HS-27A (cell line): ENCODE measurements around the gene ANO7.
A peak's percentile ranks its signal among the peaks of the same experiment; 100 is the strongest.

Experiments used
- DNase-seq: peaks from one replicate; pipeline ENCODE4 v3.0.0-alpha.2; 2012; ENCODE audit warnings: low read depth, missing footprints

ANO7 gene

GRCh38 chr2:241188361-241189092 is at the start of gene ANO7:
TSS of gene ANO7 (plus strand) at chr2:241188677. CDS start at chr2:241190064, 1,387 bp downstream.
- DNase-seq = no peak

GRCh38 chr2:241139531-241140444 is 48.7 kb upstream of the ANO7 start:
- DNase-seq = no peak

- no peak for DNase-seq
These were observed 48.0 kb upstream of the ANO7 start for GRCh38 chr2:241140445-241140840.

- DNase-seq = no peak
These were observed 47.2 kb upstream of the ANO7 start for GRCh38 chr2:241141214-241141770.

- no peak for DNase-seq
These were observed 46.4 kb upstream of the ANO7 start for GRCh38 chr2:241142063-241142462.

GRCh38 chr2:241142593-241142992 is 45.9 kb upstream of the ANO7 start:
- no peak for DNase-seq

- no peak for DNase-seq
These were observed 42.2 kb upstream of the ANO7 start for GRCh38 chr2:241146286-241146685.

- no peak for DNase-seq
These were observed 41.1 kb upstream of the ANO7 start for GRCh38 chr2:241147336-241147735.

- DNase-seq = no peak
These were observed 40.2 kb upstream of the ANO7 start for GRCh38 chr2:241148239-241148638.

- DNase-seq = no peak
These were observed 39.4 kb upstream of the ANO7 start, which contains the start of gene PASK for GRCh38 chr2:241148891-241149674. TSS of gene PASK (minus strand) at chr2:241149472. CDS start at chr2:241143032, 6,440 bp downstream.

GRCh38 chr2:241149675-241149924 is 38.9 kb upstream of the ANO7 start:
- DNase-seq = no peak

GRCh38 chr2:241149925-241150659 is 38.4 kb upstream of the ANO7 start, which contains the start of gene PPP1R7:
TSS of gene PPP1R7 (plus strand) at chr2:241150467. CDS start at chr2:241150496, 29 bp downstream.
- peak; percentile 26 for DNase-seq

- no peak for DNase-seq
These were observed 37.6 kb upstream of the ANO7 start for GRCh38 chr2:241150660-241151530.

GRCh38 chr2:241151934-241152660 is 36.4 kb upstream of the ANO7 start:
- no peak for DNase-seq

- DNase-seq = no peak
These were observed 34.9 kb upstream of the ANO7 start for GRCh38 chr2:241153616-241154015.

- no peak for DNase-seq
These were observed 33.6 kb upstream of the ANO7 start for GRCh38 chr2:241154915-241155314.

- DNase-seq = no peak
These were observed 32.5 kb upstream of the ANO7 start for GRCh38 chr2:241155936-241156335.

- no peak for DNase-seq
These were observed 31.5 kb upstream of the ANO7 start for GRCh38 chr2:241156971-241157441.

GRCh38 chr2:241157841-241158545 is 30.5 kb upstream of the ANO7 start:
- no peak for DNase-seq
